Measurements from ENCODE around the gene VPS13D.

DNA sequence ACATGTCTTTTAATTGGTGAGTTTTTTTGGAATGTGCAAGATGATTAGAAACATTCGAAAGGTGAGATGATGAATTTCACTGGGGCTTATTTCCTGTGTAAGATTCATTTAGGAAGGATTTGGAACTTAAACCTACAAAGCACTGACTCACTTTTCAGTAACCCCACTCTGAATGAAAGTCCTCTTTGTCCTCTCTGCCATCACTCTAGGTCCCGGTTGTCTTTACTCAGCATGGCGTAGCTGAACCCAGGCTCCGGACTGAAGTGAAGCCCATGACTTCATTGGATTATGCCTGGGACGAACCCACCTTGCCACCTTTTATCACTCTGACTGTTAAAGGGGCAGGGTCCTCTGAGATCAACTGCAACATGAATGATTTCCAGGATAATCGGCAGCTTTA is 139.4 kb downstream of the VPS13D start:
- TF ChIP-seq ZNF274 (IDR thresholded peaks at IDR 0.05; ENCODE audit: low read depth, low read length) (no peak), SUZ12 (IDR thresholded peaks at IDR 0.05; ENCODE audit: extremely low read depth, insufficient read depth, insufficient read length) (no peak)

All from NT2/D1 (cell line).